Measurements from ENCODE around the gene TMC2. TPM values are rescaled to one million over a fixed set of nuclear protein-coding genes. Genes with fewer than 3 reads are reported as not detected.
"Not testable (repeated sequence)": the region's sequence is repeated elsewhere in the genome, so short reads cannot be mapped to it uniquely, and the experiment has no call there.

The TMC2 gene, protein sequence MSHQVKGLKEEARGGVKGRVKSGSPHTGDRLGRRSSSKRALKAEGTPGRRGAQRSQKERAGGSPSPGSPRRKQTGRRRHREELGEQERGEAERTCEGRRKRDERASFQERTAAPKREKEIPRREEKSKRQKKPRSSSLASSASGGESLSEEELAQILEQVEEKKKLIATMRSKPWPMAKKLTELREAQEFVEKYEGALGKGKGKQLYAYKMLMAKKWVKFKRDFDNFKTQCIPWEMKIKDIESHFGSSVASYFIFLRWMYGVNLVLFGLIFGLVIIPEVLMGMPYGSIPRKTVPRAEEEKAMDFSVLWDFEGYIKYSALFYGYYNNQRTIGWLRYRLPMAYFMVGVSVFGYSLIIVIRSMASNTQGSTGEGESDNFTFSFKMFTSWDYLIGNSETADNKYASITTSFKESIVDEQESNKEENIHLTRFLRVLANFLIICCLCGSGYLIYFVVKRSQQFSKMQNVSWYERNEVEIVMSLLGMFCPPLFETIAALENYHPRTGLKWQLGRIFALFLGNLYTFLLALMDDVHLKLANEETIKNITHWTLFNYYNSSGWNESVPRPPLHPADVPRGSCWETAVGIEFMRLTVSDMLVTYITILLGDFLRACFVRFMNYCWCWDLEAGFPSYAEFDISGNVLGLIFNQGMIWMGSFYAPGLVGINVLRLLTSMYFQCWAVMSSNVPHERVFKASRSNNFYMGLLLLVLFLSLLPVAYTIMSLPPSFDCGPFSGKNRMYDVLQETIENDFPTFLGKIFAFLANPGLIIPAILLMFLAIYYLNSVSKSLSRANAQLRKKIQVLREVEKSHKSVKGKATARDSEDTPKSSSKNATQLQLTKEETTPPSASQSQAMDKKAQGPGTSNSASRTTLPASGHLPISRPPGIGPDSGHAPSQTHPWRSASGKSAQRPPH
- not detected in 2 replicates for total RNA-seq
- long read RNA-seq: 0 reads

GRCh38 chr20:2536560-2536986 is at the start of gene TMC2:
Gene TMC2, plus strand, starts transcription at chr20:2536573. Its CDS starts 49 bp downstream, at chr20:2536622.
- no peak within 1 kb of the TSS for H3K4me3 Mint-ChIP-seq
- H3K9me3 Mint-ChIP-seq: no peaks in the 10 kb centered on the region
- H3K27me3 Mint-ChIP-seq (ENCODE audit: low read depth): peaks cover 92% of the 10 kb centered on the region
- no peaks in the 10 kb centered on the region for H3K36me3 Mint-ChIP-seq (ENCODE audit: low read depth)
- no peak for DNase-seq (ENCODE audit: low read depth, low spot score)
- H3K27ac Mint-ChIP-seq (ENCODE audit: unreplicated experiment): no peak within 1 kb of the TSS
- peaks cover 19% of the 10 kb centered on the region for H3K4me1 Mint-ChIP-seq
- TF ChIP-seq, protein P1, sequence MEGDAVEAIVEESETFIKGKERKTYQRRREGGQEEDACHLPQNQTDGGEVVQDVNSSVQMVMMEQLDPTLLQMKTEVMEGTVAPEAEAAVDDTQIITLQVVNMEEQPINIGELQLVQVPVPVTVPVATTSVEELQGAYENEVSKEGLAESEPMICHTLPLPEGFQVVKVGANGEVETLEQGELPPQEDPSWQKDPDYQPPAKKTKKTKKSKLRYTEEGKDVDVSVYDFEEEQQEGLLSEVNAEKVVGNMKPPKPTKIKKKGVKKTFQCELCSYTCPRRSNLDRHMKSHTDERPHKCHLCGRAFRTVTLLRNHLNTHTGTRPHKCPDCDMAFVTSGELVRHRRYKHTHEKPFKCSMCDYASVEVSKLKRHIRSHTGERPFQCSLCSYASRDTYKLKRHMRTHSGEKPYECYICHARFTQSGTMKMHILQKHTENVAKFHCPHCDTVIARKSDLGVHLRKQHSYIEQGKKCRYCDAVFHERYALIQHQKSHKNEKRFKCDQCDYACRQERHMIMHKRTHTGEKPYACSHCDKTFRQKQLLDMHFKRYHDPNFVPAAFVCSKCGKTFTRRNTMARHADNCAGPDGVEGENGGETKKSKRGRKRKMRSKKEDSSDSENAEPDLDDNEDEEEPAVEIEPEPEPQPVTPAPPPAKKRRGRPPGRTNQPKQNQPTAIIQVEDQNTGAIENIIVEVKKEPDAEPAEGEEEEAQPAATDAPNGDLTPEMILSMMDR (conservative IDR thresholded peaks at IDR 0.05): no peak

GRCh38 chr20:2502808-2503384 is 33.5 kb upstream of the TMC2 start:
- not testable (repeated sequence) for DNase-seq (ENCODE audit: low read depth, low spot score); H3K27me3 Mint-ChIP-seq (ENCODE audit: low read depth); H3K27ac Mint-ChIP-seq (ENCODE audit: unreplicated experiment); H3K9me3 Mint-ChIP-seq; H3K4me1 Mint-ChIP-seq
- Mint-ChIP-seq H3K4me3 (peak overlapping the region; percentile 48), H3K36me3 (ENCODE audit: low read depth) (peaks cover 30% of the 10 kb centered on the region)

GRCh38 chr20:2504803-2505202 is 31.6 kb upstream of the TMC2 start:
- not testable (repeated sequence) for H3K9me3 Mint-ChIP-seq

GRCh38 chr20:2506426-2506825 is 29.9 kb upstream of the TMC2 start:
- not testable (repeated sequence) for H3K27ac Mint-ChIP-seq (ENCODE audit: unreplicated experiment); H3K9me3 Mint-ChIP-seq; H3K4me3 Mint-ChIP-seq; DNase-seq (ENCODE audit: low read depth, low spot score); H3K27me3 Mint-ChIP-seq (ENCODE audit: low read depth)
- peaks cover 16% of the 10 kb centered on the region for H3K4me1 Mint-ChIP-seq
- H3K36me3 Mint-ChIP-seq (ENCODE audit: low read depth): peaks cover 17% of the 10 kb centered on the region

More at GRCh38 chr20:2504803-2505202, 31.6 kb upstream of the TMC2 start:
- H3K4me3 Mint-ChIP-seq; DNase-seq (ENCODE audit: low read depth, low spot score); H3K27ac Mint-ChIP-seq (ENCODE audit: unreplicated experiment); H3K27me3 Mint-ChIP-seq (ENCODE audit: low read depth): not testable (repeated sequence)
- H3K36me3 Mint-ChIP-seq (ENCODE audit: low read depth): peaks cover 27% of the 10 kb centered on the region
- H3K4me1 Mint-ChIP-seq: peaks cover 16% of the 10 kb centered on the region

DNA sequence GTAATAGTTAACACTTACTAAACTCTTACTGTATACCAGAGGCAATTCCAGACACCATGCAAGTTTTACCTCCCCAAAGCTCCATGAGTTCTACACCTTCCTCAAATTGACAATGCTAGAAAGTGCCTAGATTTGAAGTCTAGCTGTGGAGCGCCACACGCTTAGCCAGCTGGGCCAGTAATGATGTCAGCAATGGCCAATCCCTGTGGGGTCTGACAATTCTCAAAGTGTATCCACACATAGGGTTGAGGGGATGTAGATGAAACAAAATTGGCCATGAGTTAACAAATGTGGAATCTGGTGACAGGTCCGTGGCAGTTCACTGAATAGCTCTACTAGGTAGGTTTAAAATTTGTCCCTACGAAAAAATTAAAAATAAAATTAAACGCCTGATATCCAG is 28.9 kb upstream of the TMC2 start:
- no peaks in the 10 kb centered on the region for H3K27me3 Mint-ChIP-seq (ENCODE audit: low read depth)
- peaks cover 12% of the 10 kb centered on the region for H3K36me3 Mint-ChIP-seq (ENCODE audit: low read depth)
- no peaks in the 10 kb centered on the region for H3K9me3 Mint-ChIP-seq
- peak overlapping the region; percentile 99 for H3K4me3 Mint-ChIP-seq
- no peak overlapping the region for H3K27ac Mint-ChIP-seq (ENCODE audit: unreplicated experiment)
- TF ChIP-seq, protein P1 (conservative IDR thresholded peaks at IDR 0.05): no peak
- DNase-seq (ENCODE audit: low read depth, low spot score): no peak
- peaks cover 16% of the 10 kb centered on the region for H3K4me1 Mint-ChIP-seq

DNA sequence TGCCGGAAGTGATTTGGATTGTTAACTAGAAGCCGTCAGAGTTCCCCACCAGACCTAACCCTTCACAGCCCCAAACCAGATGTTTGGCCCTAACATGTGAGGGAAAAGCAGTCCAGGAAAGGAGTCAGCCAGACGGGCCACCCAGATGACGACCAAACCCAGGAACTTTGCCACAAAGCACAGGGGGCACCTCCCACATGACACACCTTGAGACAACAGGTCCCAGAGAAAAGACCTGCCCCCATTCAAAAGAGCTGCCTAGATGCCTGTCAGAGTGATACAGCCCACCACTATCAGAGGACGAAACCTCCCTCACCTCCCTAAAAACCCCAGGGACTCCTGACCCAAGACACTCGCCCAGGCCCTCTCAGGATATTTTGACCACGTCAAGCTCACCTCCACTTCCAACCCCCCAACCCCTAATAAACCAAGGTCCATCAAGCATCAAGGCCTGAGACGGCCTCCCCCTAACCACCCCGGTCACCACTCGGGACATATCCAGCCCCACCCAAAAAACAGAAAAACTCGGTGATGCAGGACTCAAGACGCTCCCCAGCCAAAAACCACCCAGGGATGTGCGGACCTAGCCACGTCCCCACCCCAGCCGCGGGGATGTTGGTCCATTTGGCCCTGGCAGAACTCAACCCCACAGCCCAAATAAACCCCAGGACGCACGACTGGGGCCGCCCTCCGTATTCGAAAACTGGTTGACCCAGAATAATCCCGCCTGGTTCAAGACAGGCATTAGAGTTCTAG is 28.3 kb upstream of the TMC2 start:
- Mint-ChIP-seq H3K27ac (ENCODE audit: unreplicated experiment) (peak overlapping the region; percentile 99), H3K4me1 (peaks cover 16% of the 10 kb centered on the region), H3K9me3 (no peaks in the 10 kb centered on the region), H3K36me3 (ENCODE audit: low read depth) (peaks cover 12% of the 10 kb centered on the region), H3K4me3 (peak overlapping the region; percentile 99), H3K27me3 (ENCODE audit: low read depth) (no peaks in the 10 kb centered on the region)
- DNase-seq (ENCODE audit: low read depth, low spot score): no peak
- TF ChIP-seq, protein P1 (conservative IDR thresholded peaks at IDR 0.05): no peak

Data from neural crest cell (in vitro differentiated cells).